Sigmoid colon (tissue), 4 donors: Measurements from ENCODE around the gene RUNX2.

Experiments used
- EP300 ChIP-seq, 4 donors: sonication (generic); formaldehyde crosslinking; IDR thresholded peaks; one replicate each; pipeline ENCODE4 v1.6.1; 2017; ENCODE audit warnings: antibody characterized with exemption in 4 of 4
- POLR2A ChIP-seq, 2 donors: fragments of 450-650 bp; IDR thresholded peaks; one replicate each; pipeline ENCODE4 v1.6.1; 2016; ENCODE audit warnings: antibody characterized with exemption in 2 of 2, mild to moderate bottlenecking in 2 of 2, moderate library complexity in 2 of 2
- POLR2AphosphoS5 ChIP-seq, 4 donors: sonication (generic); formaldehyde crosslinking; IDR thresholded peaks; one replicate each; pipeline ENCODE4 v1.6.1; 2017; ENCODE audit warnings: antibody characterized with exemption in 4 of 4
- TF ChIP-seq, protein P1 (sequence below), 4 experiments: fragments of 450-650 bp in 3 of 4; fragments of 200-600 bp in 1 of 4; IDR thresholded peaks; one replicate each; pipeline ENCODE4 v1.5.1; 2016 to 2019; ENCODE audit warnings: antibody characterized with exemption in 4 of 4, mild to moderate bottlenecking in 3 of 4, moderate library complexity in 2 of 4

DNA sequence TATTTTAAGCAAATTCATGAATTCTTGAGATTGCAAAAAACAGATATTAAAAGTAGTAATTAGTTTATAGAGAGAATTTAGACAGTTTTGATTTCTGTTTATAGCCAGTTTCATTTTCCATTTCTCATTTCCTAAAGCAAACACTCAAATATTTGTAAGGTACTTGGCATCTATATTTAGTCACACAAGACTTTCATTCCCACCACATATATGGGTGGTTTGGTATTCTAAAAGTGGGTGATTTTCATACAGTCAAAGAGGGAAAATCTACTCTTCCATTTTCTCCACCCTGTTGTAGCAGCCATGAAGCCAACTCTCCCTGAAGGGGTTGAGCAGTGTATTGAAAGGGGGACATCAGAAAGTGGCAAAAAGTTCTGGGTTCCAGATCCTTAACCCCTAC is 230.7 kb downstream of the RUNX2 start:
- TF ChIP-seq, protein P1, sequence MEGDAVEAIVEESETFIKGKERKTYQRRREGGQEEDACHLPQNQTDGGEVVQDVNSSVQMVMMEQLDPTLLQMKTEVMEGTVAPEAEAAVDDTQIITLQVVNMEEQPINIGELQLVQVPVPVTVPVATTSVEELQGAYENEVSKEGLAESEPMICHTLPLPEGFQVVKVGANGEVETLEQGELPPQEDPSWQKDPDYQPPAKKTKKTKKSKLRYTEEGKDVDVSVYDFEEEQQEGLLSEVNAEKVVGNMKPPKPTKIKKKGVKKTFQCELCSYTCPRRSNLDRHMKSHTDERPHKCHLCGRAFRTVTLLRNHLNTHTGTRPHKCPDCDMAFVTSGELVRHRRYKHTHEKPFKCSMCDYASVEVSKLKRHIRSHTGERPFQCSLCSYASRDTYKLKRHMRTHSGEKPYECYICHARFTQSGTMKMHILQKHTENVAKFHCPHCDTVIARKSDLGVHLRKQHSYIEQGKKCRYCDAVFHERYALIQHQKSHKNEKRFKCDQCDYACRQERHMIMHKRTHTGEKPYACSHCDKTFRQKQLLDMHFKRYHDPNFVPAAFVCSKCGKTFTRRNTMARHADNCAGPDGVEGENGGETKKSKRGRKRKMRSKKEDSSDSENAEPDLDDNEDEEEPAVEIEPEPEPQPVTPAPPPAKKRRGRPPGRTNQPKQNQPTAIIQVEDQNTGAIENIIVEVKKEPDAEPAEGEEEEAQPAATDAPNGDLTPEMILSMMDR (IDR thresholded peaks at IDR 0.05) = no peak
- TF ChIP-seq POLR2AphosphoS5 (IDR thresholded peaks at IDR 0.05) (no peak), EP300 (IDR thresholded peaks at IDR 0.05) (no peak), POLR2A (IDR thresholded peaks at IDR 0.05) (no peak)
